GM12878 (cell line): ENCODE data around the gene PLEKHA6. TPM values are rescaled to one million over a fixed set of nuclear protein-coding genes. Genes with fewer than 3 reads are reported as not detected.

Source experiments
- ASH2L ChIP-seq: fragments of 300-600, 200-600 bp; sonication (generic); IDR thresholded peaks from 2 replicates; pipeline ENCODE4 v1.6.1; 2017; ENCODE audit warnings: low read depth, mild to moderate bottlenecking, borderline replicate concordance
- GATAD2B ChIP-seq: fragments of 450-650 bp; conservative IDR thresholded peaks from 2 replicates; pipeline ENCODE4 v1.6.1; 2017; ENCODE audit warnings: low read depth, mild to moderate bottlenecking, moderate library complexity
- IKZF1 ChIP-seq: fragments of 450-650 bp; conservative IDR thresholded peaks from 2 replicates; pipeline ENCODE4 v1.6.1; 2017; ENCODE audit warnings: antibody characterized with exemption, mild to moderate bottlenecking
- NFYB ChIP-seq: IDR thresholded peaks from 2 replicates; pipeline ENCODE4 v1.6.1; 2011; ENCODE audit warnings: low read depth, mild to moderate bottlenecking, low read length, improper control_type of control experiment, moderate library complexity; ENCODE audit not compliant: insufficient read depth
- RCOR1 ChIP-seq: conservative IDR thresholded peaks from 2 replicates; pipeline ENCODE4 v1.6.1; 2012; ENCODE audit warnings: low read depth, low read length, improper control_type of control experiment
- SMARCA5 ChIP-seq: fragments of 450-650 bp; IDR thresholded peaks from 2 replicates; pipeline ENCODE4 v1.6.1; 2017; ENCODE audit warnings: mild to moderate bottlenecking
- SMC3 ChIP-seq: IDR thresholded peaks from 2 replicates; pipeline ENCODE4 v1.6.1; 2011; ENCODE audit warnings: low read length, improper control_type of control experiment, borderline replicate concordance
- TCF12 ChIP-seq: IDR thresholded peaks from 2 replicates; pipeline ENCODE4 v1.6.1; 2011; ENCODE audit warnings: low read depth, mild to moderate bottlenecking, low read length
- YBX1 ChIP-seq: fragments of 450-650 bp; IDR thresholded peaks from 2 replicates; pipeline ENCODE4 v1.6.1; 2016; ENCODE audit warnings: antibody characterized with exemption
- polyA plus RNA-seq, 11 experiments: library from polyadenylated mRNA; depleted of rRNA in 4 of 11; unstranded in 6 of 11; stranded (reverse) in 5 of 11; fragments of >200 nt; fragmentation: Nextera tagmentation in 4 of 11; fragmentation: Illumina TruSeq in 1 of 11; extraction: Ambion mirVana in 4 of 11; extraction: Trizol in 1 of 11; gene quantifications; 1 replicate in 1 of 11; 2 replicates in 10 of 11; pipeline versions ENCODE4 v1.2.1 to v1.2.3, GENCODE V29; 2011 to 2016; ENCODE audit warnings: inconsistent platforms in 2 of 11, missing spikeins in 2 of 11, low read depth in 1 of 11
- total RNA-seq, 4 experiments: library from RNA; depleted of rRNA in 3 of 4; stranded (reverse); fragments of >200 nt in 3 of 4; fragmentation: Illumina TruSeq in 1 of 4; extraction: Trizol in 1 of 4; gene quantifications; 2 replicates each; pipeline versions ENCODE4 v1.2.1 to v1.2.3, GENCODE V29; 2013 to 2021
- TF ChIP-seq, protein P1 (sequence below): fragments of 450-650 bp; IDR thresholded peaks from 2 replicates; pipeline ENCODE4 v1.6.1; 2017; ENCODE audit warnings: borderline replicate concordance
- TF ChIP-seq, protein P2 (sequence below): fragments of 450-650 bp; conservative IDR thresholded peaks from 2 replicates; pipeline ENCODE4 v1.6.1; 2017; ENCODE audit warnings: mild to moderate bottlenecking, moderate library complexity
- TF ChIP-seq, protein P3 (sequence below): fragments of 450-650 bp; IDR thresholded peaks from 2 replicates; pipeline ENCODE4 v1.6.1; 2017; ENCODE audit warnings: mild to moderate bottlenecking, moderate library complexity

PLEKHA6 gene
- total and polyA plus RNA-seq, 10 of the 15 experiments (the other 5 are each of a cell fraction or from before 2014, with no cell fraction given), result 0.04 to 0.81 (median 0.19) TPM; not detected in 4

DNA sequence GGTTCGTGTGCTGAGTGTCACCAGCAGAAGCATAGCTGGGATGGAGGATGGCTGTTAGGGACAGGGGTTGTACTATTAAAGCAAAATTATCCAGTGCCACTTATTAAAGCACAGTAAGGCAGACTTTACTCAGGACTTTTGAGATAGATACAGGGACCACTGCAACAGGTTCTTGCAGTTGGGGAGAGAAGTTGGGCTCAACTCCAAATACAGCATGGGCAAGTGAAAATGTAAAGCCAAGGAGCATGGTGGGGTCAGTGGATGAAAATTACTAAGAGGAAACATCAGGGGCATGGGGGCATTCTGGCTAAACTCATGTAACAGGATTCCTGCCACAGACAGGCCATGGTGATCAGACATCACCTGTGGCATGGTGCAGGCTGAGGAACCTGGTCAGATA, 178.6 kb downstream of the PLEKHA6 start (continued):
- TF ChIP-seq, protein P1, sequence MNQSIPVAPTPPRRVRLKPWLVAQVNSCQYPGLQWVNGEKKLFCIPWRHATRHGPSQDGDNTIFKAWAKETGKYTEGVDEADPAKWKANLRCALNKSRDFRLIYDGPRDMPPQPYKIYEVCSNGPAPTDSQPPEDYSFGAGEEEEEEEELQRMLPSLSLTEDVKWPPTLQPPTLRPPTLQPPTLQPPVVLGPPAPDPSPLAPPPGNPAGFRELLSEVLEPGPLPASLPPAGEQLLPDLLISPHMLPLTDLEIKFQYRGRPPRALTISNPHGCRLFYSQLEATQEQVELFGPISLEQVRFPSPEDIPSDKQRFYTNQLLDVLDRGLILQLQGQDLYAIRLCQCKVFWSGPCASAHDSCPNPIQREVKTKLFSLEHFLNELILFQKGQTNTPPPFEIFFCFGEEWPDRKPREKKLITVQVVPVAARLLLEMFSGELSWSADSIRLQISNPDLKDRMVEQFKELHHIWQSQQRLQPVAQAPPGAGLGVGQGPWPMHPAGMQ, result no peak
- TF ChIP-seq TCF12, result no peak
- TF ChIP-seq SMC3, result no peak
- TF ChIP-seq, protein P2, sequence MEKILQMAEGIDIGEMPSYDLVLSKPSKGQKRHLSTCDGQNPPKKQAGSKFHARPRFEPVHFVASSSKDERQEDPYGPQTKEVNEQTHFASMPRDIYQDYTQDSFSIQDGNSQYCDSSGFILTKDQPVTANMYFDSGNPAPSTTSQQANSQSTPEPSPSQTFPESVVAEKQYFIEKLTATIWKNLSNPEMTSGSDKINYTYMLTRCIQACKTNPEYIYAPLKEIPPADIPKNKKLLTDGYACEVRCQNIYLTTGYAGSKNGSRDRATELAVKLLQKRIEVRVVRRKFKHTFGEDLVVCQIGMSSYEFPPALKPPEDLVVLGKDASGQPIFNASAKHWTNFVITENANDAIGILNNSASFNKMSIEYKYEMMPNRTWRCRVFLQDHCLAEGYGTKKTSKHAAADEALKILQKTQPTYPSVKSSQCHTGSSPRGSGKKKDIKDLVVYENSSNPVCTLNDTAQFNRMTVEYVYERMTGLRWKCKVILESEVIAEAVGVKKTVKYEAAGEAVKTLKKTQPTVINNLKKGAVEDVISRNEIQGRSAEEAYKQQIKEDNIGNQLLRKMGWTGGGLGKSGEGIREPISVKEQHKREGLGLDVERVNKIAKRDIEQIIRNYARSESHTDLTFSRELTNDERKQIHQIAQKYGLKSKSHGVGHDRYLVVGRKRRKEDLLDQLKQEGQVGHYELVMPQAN, result no peak
- no peak for TF ChIP-seq YBX1
- TF ChIP-seq, protein P3, sequence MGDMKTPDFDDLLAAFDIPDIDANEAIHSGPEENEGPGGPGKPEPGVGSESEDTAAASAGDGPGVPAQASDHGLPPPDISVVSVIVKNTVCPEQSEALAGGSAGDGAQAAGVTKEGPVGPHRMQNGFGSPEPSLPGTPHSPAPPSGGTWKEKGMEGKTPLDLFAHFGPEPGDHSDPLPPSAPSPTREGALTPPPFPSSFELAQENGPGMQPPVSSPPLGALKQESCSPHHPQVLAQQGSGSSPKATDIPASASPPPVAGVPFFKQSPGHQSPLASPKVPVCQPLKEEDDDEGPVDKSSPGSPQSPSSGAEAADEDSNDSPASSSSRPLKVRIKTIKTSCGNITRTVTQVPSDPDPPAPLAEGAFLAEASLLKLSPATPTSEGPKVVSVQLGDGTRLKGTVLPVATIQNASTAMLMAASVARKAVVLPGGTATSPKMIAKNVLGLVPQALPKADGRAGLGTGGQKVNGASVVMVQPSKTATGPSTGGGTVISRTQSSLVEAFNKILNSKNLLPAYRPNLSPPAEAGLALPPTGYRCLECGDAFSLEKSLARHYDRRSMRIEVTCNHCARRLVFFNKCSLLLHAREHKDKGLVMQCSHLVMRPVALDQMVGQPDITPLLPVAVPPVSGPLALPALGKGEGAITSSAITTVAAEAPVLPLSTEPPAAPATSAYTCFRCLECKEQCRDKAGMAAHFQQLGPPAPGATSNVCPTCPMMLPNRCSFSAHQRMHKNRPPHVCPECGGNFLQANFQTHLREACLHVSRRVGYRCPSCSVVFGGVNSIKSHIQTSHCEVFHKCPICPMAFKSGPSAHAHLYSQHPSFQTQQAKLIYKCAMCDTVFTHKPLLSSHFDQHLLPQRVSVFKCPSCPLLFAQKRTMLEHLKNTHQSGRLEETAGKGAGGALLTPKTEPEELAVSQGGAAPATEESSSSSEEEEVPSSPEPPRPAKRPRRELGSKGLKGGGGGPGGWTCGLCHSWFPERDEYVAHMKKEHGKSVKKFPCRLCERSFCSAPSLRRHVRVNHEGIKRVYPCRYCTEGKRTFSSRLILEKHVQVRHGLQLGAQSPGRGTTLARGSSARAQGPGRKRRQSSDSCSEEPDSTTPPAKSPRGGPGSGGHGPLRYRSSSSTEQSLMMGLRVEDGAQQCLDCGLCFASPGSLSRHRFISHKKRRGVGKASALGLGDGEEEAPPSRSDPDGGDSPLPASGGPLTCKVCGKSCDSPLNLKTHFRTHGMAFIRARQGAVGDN, result no peak
- TF ChIP-seq SMARCA5, result no peak
- TF ChIP-seq IKZF1, result no peak
- TF ChIP-seq ASH2L, result no peak
- no peak for TF ChIP-seq NFYB
- TF ChIP-seq RCOR1, result no peak
- no peak for TF ChIP-seq GATAD2B
